Brain pericyte (primary cell): ENCODE data around the gene GRIK1.
A peak's percentile ranks its signal among the peaks of the same experiment; 100 is the strongest.

Experiments used
- DNase-seq: peaks from one replicate; pipeline ENCODE4 v3.0.0-alpha.2; 2012; ENCODE audit warnings: low read depth, low spot score

GRIK1 gene

GRCh38 chr21:29538115-29538514, 401.7 kb downstream of the GRIK1 start:
- DNase-seq, result peak; percentile 16

- no peak for DNase-seq
Observed at GRCh38 chr21:29534448-29534847, 405.3 kb downstream of the GRIK1 start.

- no peak for DNase-seq
Observed at GRCh38 chr21:29529139-29529538, 410.7 kb downstream of the GRIK1 start.

GRCh38 chr21:29526545-29526944, 413.3 kb downstream of the GRIK1 start:
- DNase-seq, result no peak

- DNase-seq, result no peak
Observed at GRCh38 chr21:29524055-29524454, 415.7 kb downstream of the GRIK1 start.

- no peak for DNase-seq
Observed at GRCh38 chr21:29523646-29524045, 416.1 kb downstream of the GRIK1 start.

- DNase-seq, result no peak
Observed at GRCh38 chr21:29521872-29522271, 417.9 kb downstream of the GRIK1 start.

GRCh38 chr21:29520171-29520570, 419.6 kb downstream of the GRIK1 start:
- DNase-seq, result no peak

GRCh38 chr21:29514652-29515247, 425.0 kb downstream of the GRIK1 start:
- no peak for DNase-seq

GRCh38 chr21:29513535-29513934, 426.3 kb downstream of the GRIK1 start:
- no peak for DNase-seq

GRCh38 chr21:29511096-29511495, 428.7 kb downstream of the GRIK1 start:
- no peak for DNase-seq

- no peak for DNase-seq
Observed at GRCh38 chr21:29509121-29509520, 430.7 kb downstream of the GRIK1 start.

- DNase-seq, result no peak
Observed at GRCh38 chr21:29508301-29508700, 431.5 kb downstream of the GRIK1 start.

- no peak for DNase-seq
Observed at GRCh38 chr21:29506947-29507346, 432.8 kb downstream of the GRIK1 start.

- no peak for DNase-seq
Observed at GRCh38 chr21:29506214-29506613, 433.6 kb downstream of the GRIK1 start.

- no peak for DNase-seq
Observed at GRCh38 chr21:29504751-29505321, 435.0 kb downstream of the GRIK1 start.

GRCh38 chr21:29501451-29501850, 438.3 kb downstream of the GRIK1 start:
- peak; percentile 32 for DNase-seq

- no peak for DNase-seq
Observed at GRCh38 chr21:29499734-29500343, 440.0 kb downstream of the GRIK1 start.

GRCh38 chr21:29499229-29499628, 440.6 kb downstream of the GRIK1 start:
- DNase-seq, result no peak

GRCh38 chr21:29496337-29496736, 443.5 kb downstream of the GRIK1 start:
- no peak for DNase-seq

- DNase-seq, result no peak
Observed at GRCh38 chr21:29490016-29490415, 449.8 kb downstream of the GRIK1 start.

- DNase-seq, result no peak
Observed at GRCh38 chr21:29487154-29487553, 452.6 kb downstream of the GRIK1 start.
